GM21515 (cell line): ENCODE measurements around the gene REELD1.
A peak's percentile ranks its signal among the peaks of the same experiment; 100 is the strongest.

ENCODE experiments used
- ATAC-seq: cut with Tn5 transposase; IDR thresholded peaks from one replicate; pipeline ENCODE4 v1.9.1; 2021; ENCODE audit not compliant: unreplicated experiment

The REELD1 gene

GRCh38 chr4:146224326-146224966 lies 10.1 kb downstream of the REELD1 start:
- ATAC-seq = no peak

- no peak for ATAC-seq
Observed at GRCh38 chr4:146229406-146229805, 15.1 kb downstream of the REELD1 start.

- no peak for ATAC-seq
Observed at GRCh38 chr4:146232131-146232722, 17.9 kb downstream of the REELD1 start.

GRCh38 chr4:146235654-146236177 lies 21.4 kb downstream of the REELD1 start:
- ATAC-seq = no peak

- ATAC-seq = no peak
Observed at GRCh38 chr4:146236216-146236615, 21.9 kb downstream of the REELD1 start.

GRCh38 chr4:146237092-146237491 lies 22.8 kb downstream of the REELD1 start:
- ATAC-seq = no peak

GRCh38 chr4:146238107-146238506 lies 23.8 kb downstream of the REELD1 start:
- no peak for ATAC-seq

GRCh38 chr4:146243141-146243882 lies 29.0 kb downstream of the REELD1 start:
- ATAC-seq = peak; percentile 66

- no peak for ATAC-seq
Observed at GRCh38 chr4:146243883-146244277, 29.5 kb downstream of the REELD1 start.

- ATAC-seq = no peak
Observed at GRCh38 chr4:146244496-146244895, 30.2 kb downstream of the REELD1 start.

- ATAC-seq = no peak
Observed at GRCh38 chr4:146245246-146245645, 30.9 kb downstream of the REELD1 start.

- no peak for ATAC-seq
Observed at GRCh38 chr4:146245850-146246249, 31.5 kb downstream of the REELD1 start.

GRCh38 chr4:146246381-146246780 lies 32.0 kb downstream of the REELD1 start:
- ATAC-seq = no peak

GRCh38 chr4:146247356-146247755 lies 33.0 kb downstream of the REELD1 start:
- ATAC-seq = no peak

GRCh38 chr4:146252969-146253611 lies 38.8 kb downstream of the REELD1 start:
- no peak for ATAC-seq

- no peak for ATAC-seq
Observed at GRCh38 chr4:146255463-146255862, 41.1 kb downstream of the REELD1 start.

GRCh38 chr4:146255874-146256273 lies 41.5 kb downstream of the REELD1 start:
- no peak for ATAC-seq

GRCh38 chr4:146256328-146256727 lies 42.0 kb downstream of the REELD1 start:
- no peak for ATAC-seq

GRCh38 chr4:146257511-146257910 lies 43.2 kb downstream of the REELD1 start:
- no peak for ATAC-seq

- ATAC-seq = no peak
Observed at GRCh38 chr4:146260521-146260920, 46.2 kb downstream of the REELD1 start.

GRCh38 chr4:146261041-146261440 lies 46.7 kb downstream of the REELD1 start:
- ATAC-seq = no peak

- no peak for ATAC-seq
Observed at GRCh38 chr4:146263793-146264192, 49.5 kb downstream of the REELD1 start.
